NCI-H1694 (cell line): Measurements from ENCODE around the gene MUL1.

ENCODE experiments used
- DNase-seq: peaks from one replicate; lab custom pipeline; 2025; lab: John Stamatoyannopoulos, UW

The MUL1 gene

DNA sequence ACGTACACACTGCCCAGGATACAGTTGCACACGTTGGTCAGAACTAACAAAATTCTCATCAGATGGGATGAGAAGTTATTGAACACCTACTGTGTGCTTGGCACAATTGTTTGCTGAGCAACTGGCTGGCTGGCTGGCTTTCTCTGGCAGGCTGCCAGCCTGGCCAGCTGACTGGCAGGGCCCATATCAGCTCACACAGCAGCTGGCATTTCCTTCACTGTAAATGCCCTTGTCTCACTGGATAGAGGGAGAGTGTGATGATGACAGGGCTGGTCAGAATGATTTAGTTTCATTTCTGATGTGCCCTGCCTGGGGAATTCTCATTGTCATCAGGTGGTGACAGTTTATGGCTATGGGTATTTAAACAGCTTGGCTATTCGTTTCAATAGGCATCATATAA, 37.8 kb downstream of the MUL1 start:
- DNase-seq: no peak

- DNase-seq: no peak
These were observed 38.4 kb downstream of the MUL1 start for GRCh38 chr1:20469406-20470076.

- no peak for DNase-seq
These were observed 41.7 kb downstream of the MUL1 start for GRCh38 chr1:20466273-20466672.

GRCh38 chr1:20465187-20465586, 42.8 kb downstream of the MUL1 start:
- DNase-seq: no peak

- DNase-seq: no peak
These were observed 44.4 kb downstream of the MUL1 start for GRCh38 chr1:20463502-20463901.

DNA sequence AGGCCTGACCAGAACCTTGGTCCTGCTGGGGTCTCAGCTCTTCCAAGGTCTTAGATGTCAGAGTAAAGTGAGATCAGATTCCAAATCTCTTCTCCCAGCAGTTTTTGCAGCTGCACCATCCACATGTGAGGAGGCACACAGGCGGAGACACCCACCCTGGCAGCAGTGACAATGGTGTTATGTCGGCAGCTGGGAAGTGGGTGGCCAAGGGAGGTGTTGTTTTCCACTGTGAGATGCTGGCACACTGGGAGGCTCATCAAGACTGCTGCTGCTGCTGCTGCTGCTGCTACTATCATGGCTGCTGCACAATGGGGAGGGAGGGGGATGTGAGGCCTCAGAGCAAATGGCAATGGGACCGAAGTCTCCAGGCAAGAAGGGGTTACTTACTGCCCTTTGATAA, 45.6 kb downstream of the MUL1 start:
- DNase-seq: no peak

- DNase-seq: no peak
These were observed 49.2 kb downstream of the MUL1 start for GRCh38 chr1:20458717-20459116.

DNA sequence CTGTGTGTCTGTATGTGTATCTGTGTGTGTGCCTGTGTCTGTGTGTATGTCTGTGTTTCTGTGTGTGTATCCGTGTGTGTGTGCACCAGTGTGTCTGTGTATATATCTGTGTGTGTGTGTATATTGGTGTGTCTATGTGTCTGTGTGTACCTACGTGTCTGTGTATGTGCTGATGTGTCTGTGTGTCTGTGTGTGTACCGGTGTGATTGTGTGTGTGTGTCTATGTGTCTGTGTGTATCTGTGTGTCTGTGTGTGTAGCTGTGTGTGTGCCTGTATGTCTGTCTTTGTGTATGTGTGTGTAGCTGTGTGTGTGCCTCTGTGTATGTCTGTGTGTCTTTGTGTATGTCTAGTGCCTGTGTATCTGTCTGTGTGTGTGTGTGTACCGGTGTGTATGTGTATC, 53.9 kb downstream of the MUL1 start:
- no peak for DNase-seq

DNA sequence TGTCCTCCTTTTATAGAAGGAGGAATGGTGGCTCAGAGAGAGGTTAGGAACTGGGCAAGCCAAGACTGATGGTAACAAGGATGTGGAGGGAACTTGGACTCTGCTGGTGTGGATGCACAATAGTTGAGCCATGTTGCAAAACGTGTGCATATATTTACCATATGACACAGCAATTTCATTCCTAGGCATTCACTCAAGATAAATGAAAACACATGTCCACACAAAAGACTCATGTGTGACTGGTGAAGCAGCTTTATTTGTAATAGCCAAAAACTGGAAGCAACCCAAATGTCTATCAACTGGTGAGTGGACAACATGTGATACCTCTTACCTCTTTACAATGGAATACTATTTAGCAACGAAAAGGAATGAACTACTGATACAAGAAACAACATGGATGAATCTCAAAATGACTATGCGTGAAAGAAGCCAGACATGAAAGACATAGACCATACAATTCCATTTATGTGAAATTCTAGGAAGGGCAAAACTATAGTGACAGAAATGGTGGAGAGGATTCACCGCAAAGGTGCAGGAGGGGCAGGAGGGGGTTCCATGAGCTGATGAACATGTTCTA, 58.1 kb downstream of the MUL1 start:
- DNase-seq: no peak
